HepG2 (cell line): Measurements from ENCODE around the gene COPA.

Source experiments
- FOSL1 ChIP-seq: sonication (generic); formaldehyde crosslinking; IDR thresholded peaks from 2 replicates; pipeline ENCODE4 v1.9.0; 2021; ENCODE audit warnings: missing genetic modification reagents, borderline replicate concordance
- KAT2B ChIP-seq: fragments of 150-350 bp; IDR thresholded peaks from 2 replicates; pipeline ENCODE4 v1.6.1; 2014; ENCODE audit warnings: low read depth, low read length, borderline replicate concordance
- MEIS2 ChIP-seq: sonication (generic); formaldehyde crosslinking; IDR thresholded peaks from 2 replicates; pipeline ENCODE4 v1.9.0; 2021; ENCODE audit warnings: mild to moderate bottlenecking, missing genetic modification reagents
- NR2F6 ChIP-seq, 2 experiments: IDR thresholded peaks; 2 replicates each; pipeline ENCODE4 v1.6.1; 2016; ENCODE audit warnings: antibody characterized with exemption in 1 of 2, mild to moderate bottlenecking in 1 of 2
- TCF12 ChIP-seq, 2 experiments: fragments of 450-650 bp in 1 of 2; sonication (generic) in 1 of 2; formaldehyde crosslinking in 1 of 2; IDR thresholded peaks; 2 replicates each; pipeline versions ENCODE4 v1.6.1 to v1.8.0; 2017 to 2022; ENCODE audit warnings: antibody characterized with exemption in 1 of 2, mild to moderate bottlenecking in 1 of 2, missing genetic modification reagents in 1 of 2, moderate library complexity in 1 of 2
- ZNF274 ChIP-seq: sonication (generic); formaldehyde crosslinking; IDR thresholded peaks from 2 replicates; pipeline ENCODE4 v1.5.1; 2020; ENCODE audit warnings: mild to moderate bottlenecking, missing genetic modification reagents

DNA sequence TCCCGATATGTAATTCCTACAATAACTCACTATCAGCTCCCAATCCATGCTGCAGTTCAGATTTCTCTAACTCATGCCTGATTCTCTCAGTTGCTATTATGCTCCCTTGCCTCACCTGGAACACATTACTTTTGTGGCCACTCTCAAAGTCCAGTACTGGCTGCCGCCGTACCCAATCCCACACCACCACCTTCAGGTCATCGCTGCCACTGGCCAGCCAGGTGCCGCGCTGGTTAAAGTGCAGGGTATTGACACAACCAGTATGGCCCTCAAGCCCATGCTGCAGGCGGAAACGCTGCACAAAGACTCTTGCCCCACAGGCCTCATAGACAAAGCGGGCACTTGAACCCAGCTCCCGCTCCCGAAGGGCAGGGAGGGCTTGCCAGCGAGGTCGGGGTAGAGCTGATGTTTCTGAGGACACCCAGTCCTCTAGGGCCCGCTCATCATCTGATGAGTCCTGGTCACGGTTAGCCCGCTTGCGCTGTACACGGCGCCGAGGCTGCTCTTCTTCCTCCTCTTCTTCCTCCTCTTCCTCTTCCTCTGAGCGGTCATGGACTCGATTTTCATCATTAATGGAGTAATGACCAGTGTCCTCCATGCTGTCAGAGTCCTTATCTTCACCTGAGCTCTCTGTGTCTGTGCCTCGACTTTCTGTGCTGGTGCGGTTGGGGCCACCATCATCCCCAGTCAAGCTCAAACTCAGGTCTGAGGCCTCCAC is 103.3 kb downstream of the COPA start:
- TF ChIP-seq FOSL1 (no peak), ZNF274 (CRISPR knock-in tag) (no peak), KAT2B (no peak), TCF12 (IDR thresholded peaks at IDR 0.05) (no peak), TCF12 (CRISPR knock-in tag; IDR thresholded peaks at IDR 0.05) (no peak), MEIS2 (CRISPR knock-in tag) (no peak), NR2F6 (IDR thresholded peaks at IDR 0.05) (no peak), NR2F6 (CRISPR knock-in tag; IDR thresholded peaks at IDR 0.05) (no peak)
